ENCODE results near the gene KBTBD12. TPM values are rescaled to one million over a fixed set of nuclear protein-coding genes. Genes with fewer than 3 reads are reported as not detected.

KBTBD12 gene
- total and polyA plus RNA-seq, 2 donors (not counting 3 experiments of a cell fraction or from before 2014, with no cell fraction given): not detected

- Histone ChIP-seq H3K9ac (replicated peaks; ENCODE audit: extremely low read depth, insufficient read depth, low read length) (no peak overlapping the region), H3K36me3 (ENCODE audit: control insufficient read depth in 2 of 2, extremely low read depth in 1 of 2, insufficient read depth in 2 of 2, low read length in 2 of 2) (no peaks in the 10 kb centered on the region), H3K9me3 (replicated peaks; ENCODE audit: control insufficient read depth, insufficient read depth, low read length) (no peaks in the 10 kb centered on the region), H4K20me1 (replicated peaks; ENCODE audit: control insufficient read depth, extremely low read depth, insufficient read depth, low read length) (no peaks in the 10 kb centered on the region), H3K79me2 (ENCODE audit: control insufficient read depth, insufficient read depth, low read length) (no peaks in the 10 kb centered on the region), H3K4me3 (replicated peaks in 1 of 3; ENCODE audit: insufficient read depth in 1 of 3, low read depth in 1 of 3, low read length in 3 of 3) (no peak overlapping the region), H3K4me1 (ENCODE audit: control insufficient read depth, extremely low read depth, insufficient read depth, low read length) (no peaks in the 10 kb centered on the region), H3K4me2 (ENCODE audit: insufficient read depth, low read length) (no peak overlapping the region), H3K27ac (ENCODE audit: insufficient read depth, low read depth, low read length) (no peak overlapping the region), H3K27me3 (ENCODE audit: control insufficient read depth in 2 of 2, insufficient read depth in 2 of 2, low read length in 2 of 2) (peaks cover 4 to 9% of the 10 kb centered on the region in 2 experiments), H2AFZ (ENCODE audit: low read depth, low read length) (no peak overlapping the region), H3K9me1 (replicated peaks; ENCODE audit: control insufficient read depth, extremely low read depth, insufficient read depth, low read length) (no peaks in the 10 kb centered on the region)
- CTCF ChIA-PET: interaction anchor here (0.9 to 4.0 kb wide), 13 partner anchors 9 to 384 kb away, joined by 3 to 41 read pairs (median 6); no protein-coding TSS in a partner anchor
- intact Hi-C loops (cut with micrococcal nuclease) (no loop called here), dilution Hi-C loops (cut with MboI; ENCODE audit: extremely low pct_ligation_motif_present, low sequenced_read_pairs) (no loop called here)
- DNase-seq (ENCODE audit: low read depth, low spot score) (no peak), FAIRE-seq (no peak)
- TF ChIP-seq, protein P1, sequence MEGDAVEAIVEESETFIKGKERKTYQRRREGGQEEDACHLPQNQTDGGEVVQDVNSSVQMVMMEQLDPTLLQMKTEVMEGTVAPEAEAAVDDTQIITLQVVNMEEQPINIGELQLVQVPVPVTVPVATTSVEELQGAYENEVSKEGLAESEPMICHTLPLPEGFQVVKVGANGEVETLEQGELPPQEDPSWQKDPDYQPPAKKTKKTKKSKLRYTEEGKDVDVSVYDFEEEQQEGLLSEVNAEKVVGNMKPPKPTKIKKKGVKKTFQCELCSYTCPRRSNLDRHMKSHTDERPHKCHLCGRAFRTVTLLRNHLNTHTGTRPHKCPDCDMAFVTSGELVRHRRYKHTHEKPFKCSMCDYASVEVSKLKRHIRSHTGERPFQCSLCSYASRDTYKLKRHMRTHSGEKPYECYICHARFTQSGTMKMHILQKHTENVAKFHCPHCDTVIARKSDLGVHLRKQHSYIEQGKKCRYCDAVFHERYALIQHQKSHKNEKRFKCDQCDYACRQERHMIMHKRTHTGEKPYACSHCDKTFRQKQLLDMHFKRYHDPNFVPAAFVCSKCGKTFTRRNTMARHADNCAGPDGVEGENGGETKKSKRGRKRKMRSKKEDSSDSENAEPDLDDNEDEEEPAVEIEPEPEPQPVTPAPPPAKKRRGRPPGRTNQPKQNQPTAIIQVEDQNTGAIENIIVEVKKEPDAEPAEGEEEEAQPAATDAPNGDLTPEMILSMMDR (IDR thresholded peaks at IDR 0.05; ENCODE audit: extremely low read depth in 1 of 2, insufficient read depth in 1 of 2, low read depth in 1 of 2, low read length in 2 of 2): no peak
- no peak for TF ChIP-seq POLR2A (IDR thresholded peaks at IDR 0.05; ENCODE audit: low read depth, low read length)
- no peak for TF ChIP-seq FOS (IDR thresholded peaks at IDR 0.05; ENCODE audit: borderline replicate concordance, insufficient read depth, low read length)
- TF ChIP-seq JUN (IDR thresholded peaks at IDR 0.05; ENCODE audit: borderline replicate concordance, insufficient read depth, insufficient read length, low read depth): no peak
- no peak for TF ChIP-seq MAX (IDR thresholded peaks at IDR 0.05; ENCODE audit: insufficient read depth, insufficient read length)
- TF ChIP-seq POLR2AphosphoS5 (IDR thresholded peaks at IDR 0.05; ENCODE audit: insufficient read depth, low read depth, low read length): no peak
- TF ChIP-seq GATA2 (IDR thresholded peaks at IDR 0.05; ENCODE audit: insufficient read depth, insufficient read length, low read depth, low read length): no peak
- POLR2A ChIA-PET: no interaction called here
- BruUV-seq (replicated peaks): no TSS peak
These were observed 44.0 kb downstream of the KBTBD12 start for GRCh38 chr3:127959041-127959440.
